Fibroblast of peridontal ligament (primary cell): ENCODE measurements around the gene RPL6.
"Not testable (repeated sequence)": the region's sequence is repeated elsewhere in the genome, so short reads cannot be mapped to it uniquely, and the experiment has no call there.

Experiments
- DNase-seq: peaks from one replicate; pipeline ENCODE4 v3.0.0-alpha.2; 2010; ENCODE audit errors: extremely low read depth

Gene RPL6

DNA sequence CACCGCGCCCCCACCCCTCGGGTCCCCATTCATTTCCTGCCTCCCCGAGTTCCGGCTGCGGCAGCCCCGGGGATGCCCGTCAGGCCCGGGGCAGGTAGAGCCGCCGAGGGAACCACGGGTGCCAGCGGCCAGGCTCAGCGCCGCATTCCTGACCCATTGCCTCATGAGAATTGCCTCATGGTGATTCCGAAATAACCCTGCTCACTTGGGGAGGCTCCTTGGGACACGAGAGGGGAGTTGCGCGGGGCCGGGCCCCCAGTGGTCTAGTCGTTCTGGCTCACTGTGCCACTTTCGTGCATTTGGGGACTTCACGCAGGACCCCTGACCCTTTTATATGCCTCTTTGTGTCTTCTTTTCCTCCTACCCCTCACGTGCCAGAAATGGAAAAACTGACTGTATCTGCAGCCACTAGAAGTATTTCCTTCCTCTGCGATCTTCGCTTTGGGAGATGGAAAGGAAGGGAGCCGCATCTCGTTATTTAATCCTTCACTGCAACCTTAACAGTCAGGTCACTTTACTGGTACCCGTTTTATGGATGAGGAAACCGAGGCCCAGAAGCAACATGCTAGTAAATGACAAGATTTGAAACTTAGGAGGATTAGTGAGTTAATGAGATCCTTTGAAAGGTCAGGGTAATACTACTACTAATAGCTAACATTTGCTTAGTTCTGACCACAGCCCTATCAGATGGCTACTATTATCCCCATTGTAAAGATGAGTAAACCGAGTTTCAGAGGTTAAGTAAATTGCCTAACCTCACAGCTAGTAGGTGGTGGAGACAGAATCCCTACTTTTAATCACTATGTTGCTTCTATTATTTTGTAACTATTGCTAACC lies 10.1 kb upstream of the RPL6 start:
- peak; percentile 83 for DNase-seq

DNA sequence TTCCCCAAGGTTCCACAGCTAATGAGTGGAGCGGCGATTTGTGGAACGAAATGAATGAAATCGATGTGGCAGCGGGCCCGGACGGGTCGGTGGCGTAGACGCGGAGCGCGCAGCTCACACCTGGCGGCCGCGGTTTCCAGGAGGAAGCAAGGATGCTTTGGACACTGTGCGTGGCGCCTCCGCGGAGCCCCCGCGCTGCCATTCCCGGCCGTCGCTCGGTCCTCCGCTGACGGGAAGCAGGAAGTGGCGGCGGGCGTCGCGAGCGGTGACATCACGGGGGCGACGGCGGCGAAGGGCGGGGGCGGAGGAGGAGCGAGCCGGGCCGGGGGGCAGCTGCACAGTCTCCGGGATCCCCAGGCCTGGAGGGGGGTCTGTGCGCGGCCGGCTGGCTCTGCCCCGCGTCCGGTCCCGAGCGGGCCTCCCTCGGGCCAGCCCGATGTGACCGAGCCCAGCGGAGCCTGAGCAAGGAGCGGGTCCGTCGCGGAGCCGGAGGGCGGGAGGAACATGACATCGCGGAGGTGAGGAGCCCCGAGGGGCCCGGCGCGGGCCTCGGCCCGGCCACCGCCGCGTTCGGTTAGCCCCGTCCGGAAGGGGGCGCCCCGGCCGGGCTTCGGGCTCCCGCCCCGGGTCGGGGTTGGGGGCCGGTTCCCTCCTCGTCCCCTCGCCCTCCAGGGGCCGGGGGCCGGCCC lies 9.3 kb upstream of the RPL6 start, which contains the start of gene PTPN11:
TSS of gene PTPN11 (plus strand) at position 340 of the 689 bp plus-strand sequence. CDS start at position 505, 165 bp downstream.
- DNase-seq = peak; percentile 61

DNA sequence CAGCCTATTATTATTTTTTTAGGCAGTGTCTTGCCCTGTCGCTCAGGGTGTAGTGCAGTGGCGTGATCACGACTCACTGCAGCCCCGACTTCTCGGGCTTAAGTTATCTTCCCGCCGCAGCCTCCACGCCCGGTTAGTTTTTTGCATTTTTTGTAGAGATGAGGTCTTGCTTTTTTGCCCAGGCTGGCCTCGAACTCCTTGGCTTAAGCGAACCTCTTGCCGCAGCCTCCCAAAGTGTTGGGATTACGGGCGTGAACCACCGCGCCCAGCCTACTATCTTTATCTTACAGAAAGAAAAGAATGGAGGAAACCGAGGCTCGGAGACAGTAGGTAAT lies 8.8 kb upstream of the RPL6 start:
- no peak for DNase-seq

DNA sequence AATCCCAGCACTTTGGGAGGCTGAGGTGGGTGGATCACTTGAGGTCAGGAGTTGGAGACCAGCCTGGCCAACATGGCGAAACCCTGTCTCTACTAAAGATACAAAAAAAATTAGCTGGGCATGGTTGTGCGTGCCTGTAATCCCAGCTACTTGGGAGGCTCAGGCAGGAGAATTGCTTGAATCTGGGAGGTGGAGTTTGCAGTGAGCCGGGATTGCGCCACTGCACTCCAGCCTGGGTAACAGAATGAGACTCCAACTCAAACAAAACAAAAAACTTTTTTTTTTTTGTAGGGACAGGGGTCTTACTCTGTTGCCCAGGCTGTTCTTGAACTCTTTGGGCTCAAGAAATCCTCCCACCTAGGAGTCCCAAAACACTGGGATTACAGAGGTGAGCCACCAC lies 6.1 kb upstream of the RPL6 start:
- DNase-seq = not testable (repeated sequence)

DNA sequence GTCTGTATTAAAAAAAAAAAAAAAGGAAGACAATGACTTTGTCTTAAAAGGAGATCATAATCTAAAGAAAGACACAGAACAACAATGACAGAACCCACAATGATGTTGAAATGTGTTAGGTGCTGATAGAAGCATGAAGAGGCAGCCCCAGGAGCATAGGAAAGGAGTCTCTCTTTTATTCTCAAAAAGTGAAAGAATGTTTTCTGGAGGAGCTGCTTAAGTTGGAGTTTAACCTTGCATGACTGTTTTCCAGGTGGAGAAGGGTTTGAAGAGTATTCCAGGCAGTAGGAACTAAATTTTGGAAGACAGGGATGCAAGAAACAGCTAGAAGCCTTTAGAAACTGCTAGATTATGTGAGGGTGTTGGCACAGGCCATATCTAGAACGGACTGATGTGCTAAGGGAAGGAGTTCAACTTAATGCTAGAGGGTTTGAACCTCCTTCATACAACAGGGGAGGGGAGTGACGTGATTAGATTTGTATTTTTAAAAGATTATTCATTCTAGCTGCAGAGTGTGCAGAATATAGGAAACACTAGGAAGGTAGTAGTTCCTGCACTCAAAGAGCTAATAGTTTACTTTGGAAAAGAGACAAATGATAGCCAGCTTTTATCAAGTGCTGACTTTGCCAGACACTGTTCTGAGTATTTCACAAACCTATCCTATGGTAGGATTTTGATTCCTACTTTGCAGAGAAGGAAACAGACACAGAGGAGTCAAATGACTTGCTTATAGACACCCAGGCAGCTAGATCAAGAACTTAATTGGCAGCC lies 4.6 kb upstream of the RPL6 start:
- no peak for DNase-seq

DNA sequence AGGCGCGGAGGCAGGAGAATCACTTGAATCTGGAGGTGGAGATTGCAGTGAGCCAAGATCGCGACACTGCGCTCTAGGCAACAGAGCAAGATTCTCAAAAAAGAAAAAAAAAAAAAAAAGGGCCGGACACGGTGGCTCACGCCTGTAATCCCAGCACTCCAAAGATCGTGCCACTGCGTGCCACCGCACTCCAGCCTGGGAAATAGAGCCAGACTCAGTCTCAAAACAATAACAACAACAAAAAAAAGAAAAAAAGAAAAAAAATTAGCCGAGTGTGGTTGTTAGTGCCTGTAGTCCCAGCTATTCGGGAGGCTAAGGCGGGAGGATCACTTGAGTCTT lies 470 bp upstream of the RPL6 start:
- DNase-seq = no peak

DNA sequence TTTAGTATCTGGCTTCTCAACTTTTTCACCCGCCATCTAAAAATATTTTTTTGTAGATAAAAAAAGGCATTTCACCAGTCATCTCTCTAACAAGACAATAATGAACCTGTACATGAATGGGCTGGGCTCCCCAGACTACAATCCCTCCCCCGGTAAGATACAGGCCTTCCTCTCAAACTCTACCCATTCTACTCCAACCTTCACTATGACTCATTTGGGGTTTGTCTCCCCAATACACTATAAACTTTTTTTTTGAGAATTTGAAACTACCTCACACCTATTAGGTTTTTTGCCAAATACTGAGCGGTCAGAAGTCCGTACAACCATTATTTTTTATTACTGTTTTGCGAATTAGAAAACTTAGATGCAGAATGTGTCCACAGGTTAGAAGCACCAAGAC lies 784 bp downstream of the RPL6 start:
- no peak for DNase-seq

DNA sequence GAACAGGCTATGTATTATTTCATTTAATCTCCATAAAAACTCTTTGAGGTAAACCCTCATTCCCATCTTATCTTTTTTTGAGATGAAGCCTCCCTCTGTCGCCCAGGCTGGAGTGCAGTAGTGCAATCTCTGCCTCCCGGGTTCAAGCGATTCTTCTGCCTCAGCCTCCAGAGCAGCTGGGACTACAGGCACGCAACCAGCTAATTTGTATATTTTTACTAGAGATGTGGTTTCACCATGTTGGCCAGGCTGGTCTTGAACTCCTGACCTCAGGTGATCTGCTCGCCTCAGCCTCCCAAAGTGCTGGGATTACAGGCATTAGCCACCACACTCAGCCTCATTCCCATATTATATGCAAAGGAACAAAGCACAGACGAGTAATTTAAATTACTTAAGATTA lies 1.7 kb downstream of the RPL6 start:
- DNase-seq = not testable (repeated sequence)

DNA sequence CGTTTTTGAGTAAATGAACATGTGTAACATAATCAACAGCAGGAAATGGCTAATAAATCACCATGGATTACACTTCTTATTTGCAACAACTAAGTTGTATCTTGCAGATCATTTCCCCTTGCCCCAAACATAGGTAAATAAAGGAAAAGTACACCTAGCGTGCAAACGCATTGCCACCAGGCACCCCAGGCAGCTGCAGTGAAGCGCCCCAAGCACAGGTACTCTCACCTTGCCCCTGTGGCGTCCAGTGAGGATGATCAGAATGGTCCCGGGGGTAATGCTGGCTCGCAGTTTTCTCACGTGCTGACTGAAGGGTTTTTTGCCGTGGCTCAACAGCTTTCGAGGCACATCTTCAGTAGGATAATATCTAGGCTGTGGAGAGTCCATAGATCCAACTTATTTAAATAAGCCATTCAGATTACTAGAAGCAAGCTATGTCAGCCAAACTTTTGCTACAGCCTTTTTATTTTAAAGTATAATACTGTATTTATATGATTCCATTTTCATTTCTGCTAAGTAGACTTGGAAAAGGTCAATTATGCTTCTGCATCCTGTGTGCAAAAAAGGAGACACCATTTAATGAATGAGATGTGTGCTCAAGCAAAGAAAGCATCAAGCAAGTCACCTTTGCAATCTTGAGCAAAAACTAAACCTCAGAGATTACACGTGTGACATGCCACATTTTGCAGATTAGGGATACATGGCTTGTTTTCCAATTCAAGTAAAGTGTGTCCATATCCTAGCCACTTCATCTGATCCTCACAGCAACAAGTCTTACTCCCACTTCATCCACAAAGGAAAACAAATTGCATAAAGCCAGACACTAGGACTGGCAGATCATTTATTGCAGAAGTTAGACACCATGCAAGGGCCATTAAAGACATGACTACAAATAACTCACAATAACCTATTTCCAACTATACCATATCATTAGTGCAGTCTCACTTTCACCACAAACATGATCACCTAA lies 2.6 kb downstream of the RPL6 start:
- DNase-seq = no peak

DNA sequence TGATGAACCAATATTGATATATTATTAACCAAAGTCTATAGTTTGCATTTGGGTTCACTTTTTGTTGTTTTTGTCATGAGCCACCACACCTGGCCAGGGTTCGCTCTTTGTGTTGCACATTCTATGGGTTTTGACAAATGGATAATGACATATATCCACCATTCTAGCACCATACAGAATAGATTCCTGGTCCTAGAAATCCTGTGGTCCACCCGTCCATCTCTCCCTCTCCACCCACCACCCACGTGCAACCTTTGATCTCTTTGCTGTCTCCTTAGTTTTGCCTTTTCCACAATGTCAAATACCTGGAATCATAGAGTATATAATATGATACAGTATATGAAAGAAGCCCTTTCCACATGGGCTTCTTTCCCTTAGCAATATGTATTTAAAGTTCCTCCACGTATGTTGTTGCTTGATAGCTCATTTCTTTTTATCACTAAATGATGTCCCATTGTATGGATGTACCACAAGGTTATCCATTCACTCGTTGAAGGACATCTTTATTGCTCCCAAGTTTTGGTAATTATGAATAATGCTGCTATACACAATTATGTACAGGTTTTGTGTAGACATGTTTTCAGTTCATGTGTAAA lies 7.4 kb downstream of the RPL6 start:
- DNase-seq = no peak

DNA sequence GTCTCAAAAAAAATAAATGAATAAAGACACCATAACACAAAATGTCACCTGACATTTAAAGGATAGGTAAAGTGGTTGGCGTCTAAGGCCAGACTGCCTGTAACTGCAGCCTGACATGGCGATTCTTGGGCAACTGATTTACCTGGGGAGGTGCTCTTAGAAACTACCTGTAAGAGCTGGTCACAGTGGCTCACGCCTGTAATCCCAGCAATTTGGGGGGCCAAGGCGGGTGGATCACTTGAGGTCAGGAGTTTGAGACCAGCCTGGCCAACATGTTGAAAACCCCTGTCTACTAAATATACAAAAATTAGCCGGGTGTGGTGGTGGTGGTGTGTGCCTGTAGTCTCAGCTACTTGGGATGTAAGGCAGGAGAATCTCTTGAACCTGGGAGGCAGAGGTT lies 8.4 kb downstream of the RPL6 start:
- DNase-seq = no peak

DNA sequence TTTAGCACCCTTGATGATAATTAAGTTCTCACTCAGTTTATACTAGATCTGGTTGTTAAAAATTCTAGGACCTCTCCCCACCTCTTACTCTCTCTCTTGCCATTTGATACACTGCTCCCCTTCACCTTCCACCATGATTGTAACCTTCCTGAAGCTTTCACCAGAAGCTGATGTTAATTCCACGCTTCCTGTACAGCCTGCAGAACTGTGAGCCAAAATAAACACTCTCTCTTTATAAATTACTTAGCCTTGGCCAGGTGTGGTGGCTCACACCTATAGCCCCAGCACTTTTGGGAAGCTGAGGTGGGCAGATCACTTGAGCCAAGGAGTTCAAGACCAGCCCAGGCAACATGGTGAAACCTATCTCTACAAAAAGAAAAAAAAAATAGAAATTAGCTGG lies 16.1 kb downstream of the RPL6 start:
- DNase-seq = no peak

DNA sequence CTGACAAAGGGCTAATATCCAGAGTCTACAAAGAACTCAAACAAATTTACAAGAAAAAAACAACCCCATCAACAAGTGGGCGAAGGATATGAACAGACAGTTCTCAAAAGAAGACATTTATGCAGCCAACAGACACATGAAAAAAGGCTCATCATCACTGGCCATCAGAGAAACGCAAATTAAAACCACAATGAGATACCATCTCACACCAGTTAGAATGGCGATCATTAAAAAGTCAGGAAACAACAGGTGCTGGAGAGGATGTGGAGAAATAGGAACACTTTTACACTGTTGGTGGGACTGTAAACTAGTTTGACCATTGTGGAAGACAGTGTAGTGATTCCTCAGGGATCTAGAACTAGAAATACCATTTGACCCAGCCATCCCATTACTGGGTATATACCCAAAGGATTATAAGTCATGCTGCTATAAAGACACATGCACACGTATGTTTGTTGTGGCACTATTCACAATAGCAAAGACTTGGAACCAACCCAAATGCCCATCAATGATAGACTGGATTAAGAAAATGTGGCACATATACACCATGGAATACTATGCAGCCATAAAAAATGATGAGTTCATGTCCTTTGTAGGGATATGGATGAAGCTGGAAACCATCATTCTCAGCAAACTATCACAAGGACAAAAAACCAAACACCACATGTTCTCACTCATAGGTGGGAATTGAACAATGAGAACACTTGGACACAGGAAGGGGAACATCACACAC lies 19.3 kb downstream of the RPL6 start:
- not testable (repeated sequence) for DNase-seq

DNA sequence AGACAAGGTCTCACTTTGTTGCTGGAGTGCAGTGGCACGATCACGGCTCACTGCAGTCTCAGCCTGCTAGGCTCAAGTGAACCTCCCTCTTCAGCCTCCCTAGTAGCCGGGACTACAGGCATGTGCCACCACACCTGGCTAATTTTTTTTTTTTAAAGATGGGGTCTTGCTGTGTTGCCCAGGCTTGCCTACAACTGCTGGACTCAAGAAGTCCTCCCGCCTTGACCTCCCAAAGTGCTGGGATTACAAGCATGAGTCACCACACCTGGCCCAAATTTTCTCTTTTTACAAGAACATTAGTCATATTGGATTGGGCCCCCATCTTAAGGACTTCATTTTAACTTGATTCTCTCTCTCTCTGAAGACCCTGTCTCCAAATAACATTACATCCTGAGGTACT lies 20.2 kb downstream of the RPL6 start:
- no peak for DNase-seq

DNA sequence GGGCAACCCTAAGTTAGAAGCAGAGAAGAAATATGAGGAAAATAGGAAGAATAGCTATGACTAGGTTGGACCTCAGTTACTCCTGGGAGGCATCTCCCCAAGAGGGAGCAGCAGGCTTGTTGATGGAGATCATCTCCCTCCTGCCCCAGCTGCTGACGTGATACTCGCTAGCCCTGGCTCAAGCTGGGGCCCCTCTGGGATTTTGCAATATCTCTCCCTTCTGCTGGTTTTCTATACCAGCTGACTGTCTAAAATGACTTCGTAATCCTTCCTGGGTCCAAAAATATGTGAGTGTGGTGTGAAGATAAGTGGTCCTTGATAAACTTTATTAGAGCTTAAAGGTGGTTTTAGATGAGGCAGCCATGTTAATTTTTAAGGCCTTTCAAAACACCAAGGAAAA lies 22.7 kb downstream of the RPL6 start:
- peak; percentile 68 for DNase-seq

DNA sequence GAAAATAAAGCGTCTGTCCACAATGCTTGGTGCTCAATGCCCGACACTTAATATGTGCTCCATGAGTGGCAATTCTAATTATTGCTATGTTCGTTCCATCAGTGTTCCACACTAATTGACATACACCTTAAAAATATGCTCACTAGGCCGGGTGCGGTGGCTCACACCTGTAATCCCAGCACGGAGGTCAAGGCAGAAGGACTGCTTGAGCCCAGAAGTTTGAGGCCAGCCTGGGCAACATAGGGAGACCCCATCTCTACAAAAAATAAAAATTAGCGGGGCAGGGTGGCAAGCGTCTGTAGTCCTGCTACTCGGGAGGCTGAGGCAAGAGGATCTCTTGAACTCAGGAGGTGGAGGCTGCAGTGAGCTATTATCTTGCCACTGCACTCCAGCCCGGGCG lies 26.5 kb downstream of the RPL6 start:
- DNase-seq = no peak

DNA sequence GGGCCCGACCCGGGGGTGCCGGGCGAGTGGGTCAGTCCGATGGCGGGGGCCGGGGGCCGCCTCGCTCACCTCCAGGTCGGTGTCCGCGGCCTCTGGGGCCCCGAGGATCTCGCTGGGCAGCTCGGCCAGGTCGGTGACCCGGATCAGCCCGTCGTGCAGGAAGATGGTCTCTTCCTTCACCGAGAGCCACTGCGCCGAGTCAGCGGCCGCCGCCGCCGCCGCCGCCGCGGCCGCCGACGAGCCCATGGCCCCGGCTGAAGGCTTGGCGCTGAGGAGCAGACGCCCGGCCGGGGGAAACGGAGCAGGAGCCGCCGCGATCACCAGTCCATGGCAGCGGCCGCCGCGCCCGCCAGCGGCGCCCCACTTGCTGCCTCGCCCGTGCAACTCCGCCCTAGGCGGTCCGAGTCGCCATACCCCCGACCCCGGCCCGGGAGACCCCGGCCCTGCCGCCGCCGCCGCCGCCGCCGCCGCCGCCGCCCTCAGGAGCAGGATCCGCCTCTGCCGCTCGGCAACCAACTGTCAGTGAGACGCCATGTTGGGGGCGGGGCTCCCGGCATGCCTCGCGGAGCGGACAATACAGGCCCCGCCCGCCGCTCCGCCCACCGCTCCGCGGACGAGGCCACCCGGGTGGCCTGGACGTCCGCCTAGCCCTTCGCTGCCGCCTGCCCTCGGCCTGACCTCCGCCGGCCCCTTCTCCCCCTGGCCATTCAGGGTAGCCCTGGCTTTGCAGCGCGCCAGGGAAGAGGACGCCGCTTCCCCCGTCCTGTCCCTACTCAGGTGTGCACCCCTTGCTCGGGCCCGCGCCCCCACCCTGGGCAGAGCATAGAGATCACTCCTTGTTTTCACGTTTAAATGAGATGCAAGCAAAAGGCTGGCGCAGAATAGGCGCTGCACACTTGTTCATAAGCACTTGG lies 27.3 kb downstream of the RPL6 start, which contains the start of gene HECTD4:
TSS of gene HECTD4 (minus strand) at position 549 of the 914 bp plus-strand sequence. CDS start at position 246, 303 bp downstream.
- peak; percentile 65 for DNase-seq

DNA sequence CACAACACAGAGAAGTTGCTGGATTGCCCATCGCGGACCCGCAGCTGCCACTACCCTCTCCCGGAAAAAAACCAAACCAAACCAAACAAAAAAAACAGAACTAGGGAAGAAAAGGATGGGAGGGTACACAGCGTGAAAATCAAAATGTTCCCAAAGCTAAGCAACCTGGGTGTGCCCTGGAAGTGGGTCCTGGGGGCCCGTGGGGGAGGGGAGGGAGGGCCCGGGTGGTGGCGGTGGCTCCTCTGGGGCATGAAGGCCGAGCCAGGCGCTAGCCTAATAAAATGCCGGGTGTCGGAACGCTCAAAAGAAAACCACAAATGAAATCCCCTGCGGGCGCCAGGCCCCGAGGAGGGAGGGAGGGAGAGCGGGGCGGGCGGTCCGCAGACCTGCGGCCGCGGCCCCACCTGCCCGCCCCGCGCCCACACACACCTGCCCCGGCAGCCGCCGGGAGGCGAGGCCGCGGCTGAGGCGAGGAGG lies 28.0 kb downstream of the RPL6 start:
- DNase-seq = no peak
